Measurements from ENCODE around the gene NFASC.

Gene NFASC

DNA sequence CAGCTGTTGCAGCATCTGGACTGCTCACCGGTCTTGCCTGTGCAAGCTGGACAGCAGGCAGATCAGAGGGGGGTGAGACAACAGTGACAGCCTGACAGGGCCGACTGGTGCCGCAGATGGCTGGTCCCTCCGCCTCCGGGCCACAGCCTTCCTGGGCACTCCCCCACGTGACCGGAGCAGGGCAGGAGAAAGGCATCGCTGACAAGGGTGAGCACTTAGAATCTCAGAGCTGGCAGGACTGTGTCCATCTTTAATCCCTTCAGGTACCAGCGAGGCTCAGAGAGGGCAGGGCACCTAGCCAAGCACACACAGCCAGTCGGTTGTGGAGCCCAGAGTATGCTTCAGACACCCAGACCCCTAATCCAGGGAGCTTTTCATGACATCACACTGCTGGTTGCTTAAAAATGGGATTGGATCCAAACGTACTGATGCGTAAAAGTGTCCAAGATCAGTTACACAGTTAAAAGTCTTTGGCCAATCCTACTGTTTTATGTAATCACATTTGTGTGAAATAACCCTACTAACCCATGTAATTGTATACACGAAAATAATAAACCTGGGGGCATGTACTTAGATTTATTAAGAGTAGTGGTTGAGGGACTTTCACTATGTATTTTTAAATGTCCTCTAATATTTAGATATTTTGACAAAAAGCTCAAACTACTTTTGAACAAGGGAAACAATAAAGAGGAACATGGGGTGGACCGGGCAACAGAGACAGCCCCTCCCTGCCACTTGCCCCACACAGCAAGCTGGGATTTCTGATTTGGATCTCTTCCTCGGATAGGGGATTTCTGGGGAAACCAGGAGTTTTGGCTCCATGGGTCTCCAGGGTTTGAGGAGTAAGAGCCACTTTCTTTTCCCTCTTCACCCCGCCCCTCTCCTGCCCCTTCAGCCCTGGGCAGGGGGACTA lies 171.6 kb downstream of the NFASC start:
- DNase-seq (ENCODE audit: low spot score): no peak

DNA sequence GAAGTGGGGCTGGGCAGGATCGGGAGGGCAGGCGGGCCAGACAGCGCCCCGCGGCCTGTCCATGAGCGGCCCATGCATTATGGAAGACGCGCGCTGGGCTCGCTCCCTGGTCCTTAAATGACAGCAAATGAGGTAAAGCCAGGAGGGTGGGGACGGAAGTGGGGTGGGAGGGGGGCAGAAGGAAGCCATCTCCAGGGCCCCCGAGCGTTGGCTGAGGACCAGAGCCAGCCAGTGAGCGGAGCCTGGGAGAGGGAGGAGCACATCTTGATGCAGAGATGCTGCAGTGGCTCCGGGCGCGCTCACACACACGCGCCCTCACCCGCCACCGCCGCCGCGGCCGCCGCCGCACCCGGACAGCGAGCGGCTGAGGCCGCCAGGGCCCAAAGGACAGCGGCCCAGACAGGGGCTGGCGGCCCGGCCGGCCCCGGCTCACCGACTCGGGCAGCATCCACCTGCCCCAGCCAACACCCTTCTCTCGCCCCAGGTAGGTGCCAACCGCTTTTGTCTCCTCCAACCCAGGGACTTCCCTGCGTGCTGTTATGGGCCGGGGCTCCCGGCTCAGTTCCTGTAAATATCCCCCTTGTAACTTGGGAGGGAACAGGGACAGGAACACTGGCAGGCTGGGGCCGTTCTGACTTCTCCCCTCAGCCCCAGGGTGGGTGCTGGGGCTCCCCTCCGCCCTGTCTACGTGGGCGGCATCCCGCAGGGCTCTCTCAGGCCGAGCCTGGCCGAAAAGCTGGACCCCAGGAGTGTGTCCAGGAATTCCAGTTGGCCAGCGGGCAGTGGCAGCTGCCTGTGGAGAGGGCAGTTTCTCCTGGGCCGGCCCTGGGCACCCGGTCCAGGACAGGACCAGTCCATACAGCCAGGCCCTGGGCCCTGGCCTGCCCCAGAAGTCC lies 172.5 kb downstream of the NFASC start, which contains the start of gene CNTN2:
Gene CNTN2 (plus strand): TSS at position 302 of the 896 bp plus-strand sequence. CDS start 9,974 bp downstream, outside the sequence.
- peak; percentile 33 for DNase-seq (ENCODE audit: low spot score)

DNA sequence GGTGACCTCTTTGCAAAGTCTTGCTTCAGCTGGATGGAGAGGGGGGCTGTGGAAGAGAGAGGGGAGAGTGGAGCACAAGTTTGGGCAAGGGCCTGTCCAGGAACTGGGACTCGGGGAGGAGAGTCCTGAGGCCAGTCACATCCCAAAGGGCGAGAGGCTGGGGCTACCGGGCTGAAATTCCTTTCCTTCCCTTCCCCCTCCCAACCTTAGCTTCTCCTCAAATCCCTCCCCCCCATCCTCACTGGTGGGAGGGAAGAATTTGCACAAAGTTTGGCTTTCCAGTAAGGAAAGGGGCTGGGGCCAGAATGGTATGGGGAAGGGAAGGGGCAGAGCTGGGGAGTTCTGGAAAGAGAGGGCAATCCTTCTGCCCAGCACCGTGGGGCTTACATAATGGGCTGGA lies 173.2 kb downstream of the NFASC start:
- DNase-seq (ENCODE audit: low spot score): no peak

DNA sequence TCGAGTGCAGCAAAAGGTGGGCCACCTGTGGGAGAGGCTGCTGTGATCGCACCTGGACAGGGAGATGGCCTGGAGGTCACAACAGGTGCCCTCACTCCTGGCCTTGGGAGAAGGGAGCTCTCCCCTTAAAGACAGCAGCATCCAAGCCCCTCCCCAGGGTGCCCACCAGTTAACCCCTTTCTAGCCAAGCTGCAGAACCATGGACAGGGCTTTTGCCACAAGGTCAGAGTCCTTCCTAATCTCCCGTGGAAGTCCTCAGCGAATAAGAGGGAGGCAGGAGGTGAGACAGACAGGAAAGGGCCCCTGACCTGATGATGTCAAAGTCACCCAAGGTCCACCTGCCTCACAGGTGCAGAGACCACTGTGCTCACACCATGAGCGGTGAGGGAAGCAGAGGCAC lies 174.1 kb downstream of the NFASC start:
- no peak for DNase-seq (ENCODE audit: low spot score)

DNA sequence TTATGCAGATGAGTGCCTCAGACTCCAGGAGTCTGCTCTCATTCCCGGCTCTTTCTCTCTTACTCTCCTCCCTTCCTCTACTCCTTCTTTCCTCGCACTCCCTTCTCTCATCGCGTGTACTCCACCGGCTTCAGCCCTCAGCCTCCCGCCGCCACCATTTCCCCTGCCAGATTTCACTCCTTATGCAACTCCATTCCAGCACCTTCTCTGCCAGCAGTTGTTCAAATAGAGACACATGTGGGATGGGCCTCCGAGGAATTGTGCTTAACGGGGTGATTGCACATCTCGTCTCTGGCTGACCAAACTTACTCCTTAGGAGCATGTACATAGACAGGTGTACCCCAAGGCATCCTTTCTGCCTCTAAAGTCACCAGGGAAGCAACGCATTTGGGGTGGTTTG lies 174.5 kb downstream of the NFASC start:
- no peak for DNase-seq (ENCODE audit: low spot score)

DNA sequence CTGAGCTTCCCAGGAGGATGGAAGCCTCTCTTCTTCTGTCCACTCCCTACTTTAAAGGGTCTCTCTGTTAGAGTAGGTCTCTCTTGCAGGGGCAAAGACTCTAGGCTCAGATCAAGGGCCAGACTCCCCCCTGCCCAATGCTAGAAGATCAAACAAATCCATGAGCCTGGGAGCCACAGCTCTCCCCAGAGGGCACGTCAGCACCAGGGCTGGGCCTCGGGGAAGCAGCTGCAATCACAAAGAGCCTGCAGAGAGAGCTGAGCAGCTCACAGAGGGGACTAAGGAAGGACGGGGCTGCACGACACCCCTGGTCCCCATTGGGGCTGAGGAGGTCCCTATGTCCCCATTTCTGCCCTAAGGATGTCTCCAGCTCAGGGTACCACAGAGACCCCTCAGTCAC lies 176.2 kb downstream of the NFASC start:
- DNase-seq (ENCODE audit: low spot score): no peak

DNA sequence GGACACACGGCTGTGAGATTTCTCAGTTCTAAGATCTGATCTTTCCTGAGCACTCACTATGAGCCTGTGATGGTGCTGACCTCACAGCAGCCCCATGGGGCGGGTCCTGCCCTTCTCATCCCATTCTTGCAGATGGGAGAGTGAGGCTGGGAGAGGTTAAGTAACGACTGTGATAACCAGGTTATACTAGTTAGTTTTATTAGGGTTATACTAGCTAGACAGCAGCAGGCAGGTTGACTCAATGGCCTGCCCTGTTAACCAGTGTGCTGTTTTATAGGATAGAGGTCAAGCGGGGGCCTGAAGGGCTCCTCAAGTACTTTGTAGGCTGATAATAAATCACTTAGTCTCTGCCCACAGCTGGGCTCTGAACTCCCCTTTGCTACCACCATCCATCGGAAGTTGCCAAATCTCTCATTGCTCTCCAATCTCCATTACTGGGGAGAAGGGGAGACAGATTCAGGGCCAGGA lies 177.1 kb downstream of the NFASC start:
- DNase-seq (ENCODE audit: low spot score): no peak

DNA sequence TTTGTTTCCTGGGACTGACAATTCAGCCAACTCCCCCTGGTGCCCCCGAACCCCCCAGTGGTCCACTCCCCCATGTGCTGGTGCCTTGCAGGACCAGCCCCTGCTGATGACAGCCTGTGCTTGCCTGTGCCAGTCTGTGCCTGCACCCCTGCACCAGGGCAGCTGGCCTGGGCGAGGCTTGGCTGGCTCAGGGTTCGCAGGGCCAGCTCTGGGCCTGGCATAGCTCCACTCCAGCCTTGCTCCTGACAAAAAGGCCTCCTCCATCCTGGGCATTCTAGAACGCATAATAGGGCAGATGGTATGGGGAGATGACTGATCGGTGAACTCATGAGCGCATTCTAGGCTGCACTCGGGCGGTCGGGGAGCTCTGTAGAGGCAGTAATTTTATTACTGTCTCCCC lies 177.7 kb downstream of the NFASC start:
- DNase-seq (ENCODE audit: low spot score): no peak

DNA sequence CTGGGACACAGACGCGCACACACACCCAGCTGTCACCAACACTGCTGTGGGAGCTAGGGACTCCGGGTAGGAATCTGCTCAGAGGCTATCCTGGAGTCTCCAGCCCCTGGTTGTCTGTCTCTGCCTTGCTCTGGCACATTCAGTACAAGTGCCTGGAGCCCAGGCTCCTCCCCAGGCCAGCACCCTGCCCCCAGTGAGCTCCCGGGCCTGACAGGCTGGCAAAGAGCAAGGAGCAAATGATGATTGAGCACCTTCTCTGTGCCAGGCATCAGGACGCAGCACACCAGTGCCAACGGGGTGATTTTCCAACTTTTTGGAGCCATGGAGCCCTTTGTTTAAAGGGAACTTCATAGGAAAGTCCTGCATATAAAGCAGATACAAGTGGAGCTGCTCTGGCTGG lies 178.8 kb downstream of the NFASC start:
- DNase-seq (ENCODE audit: low spot score): no peak

DNA sequence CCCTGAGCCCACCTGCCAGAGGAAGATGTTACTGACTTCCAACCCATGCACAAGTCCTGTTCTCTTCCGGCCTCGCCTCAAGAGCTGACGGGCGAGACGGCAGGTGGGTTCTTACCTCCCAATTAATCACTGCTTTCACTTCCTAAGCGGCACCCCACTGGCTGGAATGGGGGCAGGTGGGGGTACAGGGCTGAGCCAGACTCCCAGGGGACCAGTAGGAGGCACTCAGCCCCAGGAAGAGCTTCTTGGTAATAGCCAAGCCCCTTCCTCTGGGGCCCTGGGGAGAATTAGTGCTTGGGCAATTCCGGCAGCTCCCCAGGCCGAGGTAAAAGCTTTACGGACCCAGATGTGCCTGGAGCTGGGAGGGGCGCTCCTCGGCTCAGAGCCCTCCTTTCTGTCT lies 182.0 kb downstream of the NFASC start:
- DNase-seq (ENCODE audit: low spot score): no peak

DNA sequence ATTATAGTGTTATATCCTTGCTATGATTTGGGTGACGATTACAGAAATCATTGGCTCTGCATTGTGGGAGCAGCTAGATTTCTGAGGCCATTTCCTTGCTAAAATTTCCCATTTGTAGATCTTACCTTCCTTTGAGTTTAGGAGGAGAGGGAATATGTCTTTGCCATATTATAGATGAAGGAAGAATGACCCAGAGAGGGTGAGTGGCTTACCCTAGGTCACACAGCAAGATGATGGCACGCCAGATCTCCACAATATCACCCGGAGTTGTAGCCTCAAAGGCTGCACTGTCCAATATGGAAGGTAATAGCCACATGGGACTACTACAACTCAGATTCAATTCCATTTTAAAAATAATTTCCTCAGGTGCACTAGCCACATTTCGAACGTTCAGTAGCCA lies 182.6 kb downstream of the NFASC start:
- DNase-seq (ENCODE audit: low spot score): no peak

DNA sequence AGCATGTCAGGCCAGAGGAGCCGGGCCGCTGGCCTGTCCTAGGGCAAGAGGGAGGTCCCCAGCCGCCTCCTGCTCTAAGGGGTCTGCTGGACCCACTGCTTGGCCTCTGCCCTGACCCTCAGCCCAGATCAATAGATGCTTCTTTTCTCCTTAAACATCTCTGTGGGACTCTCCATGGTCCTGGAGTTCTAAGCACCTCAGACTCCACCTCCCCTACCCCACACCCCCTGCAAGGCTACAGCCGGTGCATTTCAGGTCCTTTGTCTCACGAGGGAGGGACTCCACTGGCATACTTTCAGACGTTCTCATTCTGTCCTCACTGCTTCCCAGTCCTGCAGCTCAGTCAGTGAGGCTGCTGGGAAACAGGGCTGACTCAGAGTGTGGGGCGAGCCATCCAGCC lies 183.4 kb downstream of the NFASC start:
- no peak for DNase-seq (ENCODE audit: low spot score)

DNA sequence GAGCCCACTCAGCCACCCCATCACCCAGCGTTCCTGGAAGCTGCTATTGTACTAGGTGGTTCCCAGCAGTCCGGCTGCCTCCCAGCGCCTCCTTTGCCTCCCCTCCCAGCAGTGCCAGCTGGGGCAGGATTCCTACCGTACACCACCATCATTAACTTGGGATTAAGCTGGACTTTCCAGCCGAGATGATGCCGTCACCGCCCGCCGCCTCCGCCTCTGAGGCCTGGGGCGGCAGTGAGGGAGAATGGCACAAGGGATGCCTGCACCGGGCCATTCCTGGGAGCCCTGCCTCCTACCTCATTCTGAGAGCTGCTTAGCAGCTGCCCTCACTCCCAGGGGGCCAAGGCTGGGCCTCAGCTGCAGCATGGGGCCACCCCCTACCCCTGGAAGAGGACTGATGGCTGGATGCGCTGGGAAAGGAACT lies 185.5 kb downstream of the NFASC start:
- no peak for DNase-seq (ENCODE audit: low spot score)

DNA sequence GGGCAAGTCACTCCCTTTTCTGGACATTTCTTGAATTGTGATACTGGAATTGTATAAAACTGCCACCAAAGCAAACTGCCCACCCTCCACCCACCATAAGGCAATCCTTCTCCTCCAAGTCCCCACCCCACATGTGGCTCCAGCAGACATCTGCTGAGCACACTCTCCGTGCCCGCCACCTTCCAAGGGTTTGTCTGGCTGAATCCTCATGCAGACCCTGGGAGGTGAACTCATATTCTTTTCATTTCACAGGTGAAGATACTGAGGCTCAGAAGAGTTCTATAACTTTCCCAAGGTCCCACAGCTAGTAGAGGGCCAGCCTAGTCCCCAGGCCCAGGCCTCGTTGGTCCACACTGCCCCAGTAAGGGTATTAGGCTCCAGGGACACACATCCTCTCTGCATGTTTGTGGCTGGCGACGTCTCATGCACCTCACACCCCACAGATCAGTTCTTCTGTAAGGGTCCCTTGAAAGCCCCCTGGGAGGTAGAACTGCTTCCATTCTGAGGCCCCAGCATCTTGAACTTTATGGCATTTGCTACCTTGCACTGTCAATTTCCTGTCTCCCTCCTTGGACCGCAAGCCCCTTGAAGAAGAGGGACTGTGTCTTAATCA lies 186.4 kb downstream of the NFASC start:
- DNase-seq (ENCODE audit: low spot score): no peak

DNA sequence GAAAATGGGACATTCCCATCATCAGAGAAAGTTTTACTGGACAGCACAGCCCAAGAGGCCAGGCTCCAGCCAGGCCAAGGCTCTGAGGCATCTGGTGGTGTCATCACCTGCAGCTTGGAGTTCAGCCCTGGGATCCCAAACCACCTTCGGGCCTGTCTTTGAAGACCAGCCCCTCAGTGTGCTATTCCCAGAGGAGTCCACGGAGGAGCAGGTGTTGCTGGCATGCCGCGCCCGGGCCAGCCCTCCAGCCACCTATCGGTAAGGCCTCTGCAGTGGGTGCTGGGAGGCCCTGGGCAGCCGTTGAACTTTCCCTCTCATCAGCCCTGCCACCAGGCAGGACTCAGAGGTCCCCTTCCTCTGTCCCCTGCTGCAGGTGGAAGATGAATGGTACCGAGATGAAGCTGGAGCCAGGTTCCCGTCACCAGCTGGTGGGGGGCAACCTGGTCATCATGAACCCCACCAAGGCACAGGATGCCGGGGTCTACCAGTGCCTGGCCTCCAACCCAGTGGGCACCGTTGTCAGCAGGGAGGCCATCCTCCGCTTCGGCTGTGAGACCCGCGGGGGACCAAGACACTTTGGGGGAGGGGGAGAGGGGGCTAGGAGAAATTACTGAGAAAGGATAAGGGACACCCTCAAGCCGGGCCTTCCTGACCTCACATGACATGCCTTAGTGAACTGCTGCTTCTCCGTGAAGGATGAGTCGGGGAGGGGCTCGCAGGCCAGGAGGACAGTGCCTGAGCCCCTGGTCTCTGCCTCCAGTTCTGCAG lies 187.3 kb downstream of the NFASC start:
- no peak for DNase-seq (ENCODE audit: low spot score)

DNA sequence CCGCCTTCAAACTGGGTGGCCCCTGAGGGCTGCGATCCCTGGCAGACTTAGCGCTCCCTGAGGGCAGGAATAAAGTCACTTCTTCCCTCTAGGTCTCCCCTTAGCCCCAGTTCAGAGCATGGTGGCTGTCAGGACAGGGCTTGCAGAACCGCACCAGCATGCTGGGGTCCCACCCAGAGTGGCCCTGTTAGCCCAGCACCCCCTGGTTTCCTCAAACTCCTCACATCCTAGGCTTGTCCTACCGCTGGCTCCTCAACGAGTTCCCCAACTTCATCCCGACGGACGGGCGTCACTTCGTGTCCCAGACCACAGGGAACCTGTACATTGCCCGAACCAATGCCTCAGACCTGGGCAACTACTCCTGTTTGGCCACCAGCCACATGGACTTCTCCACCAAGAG lies 188.2 kb downstream of the NFASC start:
- no peak for DNase-seq (ENCODE audit: low spot score)

DNA sequence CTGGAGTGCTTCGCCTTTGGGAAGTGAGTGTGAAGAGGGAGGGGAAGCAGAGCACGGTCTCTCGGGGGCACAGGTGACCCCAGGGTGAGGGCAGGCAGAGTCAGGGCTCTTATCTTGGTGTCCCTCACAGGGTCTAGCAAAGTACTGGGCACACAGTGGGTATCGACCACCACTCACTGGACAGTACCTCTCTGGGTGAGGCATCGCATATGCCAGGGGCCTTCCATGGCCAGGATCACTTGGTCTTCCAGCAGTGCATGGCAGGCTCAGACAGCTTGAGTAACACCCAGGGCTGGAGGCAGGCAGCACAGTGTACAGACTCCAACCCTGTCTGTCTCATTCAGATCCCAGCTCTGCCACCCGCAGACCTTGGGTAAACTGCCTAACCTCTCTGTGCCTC lies 189.0 kb downstream of the NFASC start:
- DNase-seq (ENCODE audit: low spot score): no peak

DNA sequence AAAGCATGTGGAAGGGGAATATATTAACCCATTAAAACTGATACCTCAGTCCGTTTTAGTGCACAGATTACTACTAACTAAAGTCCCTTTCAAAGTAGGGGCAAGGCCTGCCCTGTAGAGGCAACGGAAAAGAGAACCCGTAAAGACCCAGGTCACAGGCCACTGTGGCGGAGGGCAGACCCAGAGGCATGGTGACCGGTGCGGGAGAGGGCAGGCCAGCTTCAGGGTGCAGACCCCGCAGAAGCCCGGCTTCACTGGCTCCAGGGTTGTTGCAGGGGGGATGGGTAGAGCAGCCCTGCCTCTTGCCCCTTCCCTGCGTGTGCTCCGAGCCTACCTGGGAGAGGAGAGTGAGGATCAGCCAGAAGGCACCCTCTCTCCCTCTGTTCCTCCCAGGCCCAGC lies 190.1 kb downstream of the NFASC start:
- no peak for DNase-seq (ENCODE audit: low spot score)

DNA sequence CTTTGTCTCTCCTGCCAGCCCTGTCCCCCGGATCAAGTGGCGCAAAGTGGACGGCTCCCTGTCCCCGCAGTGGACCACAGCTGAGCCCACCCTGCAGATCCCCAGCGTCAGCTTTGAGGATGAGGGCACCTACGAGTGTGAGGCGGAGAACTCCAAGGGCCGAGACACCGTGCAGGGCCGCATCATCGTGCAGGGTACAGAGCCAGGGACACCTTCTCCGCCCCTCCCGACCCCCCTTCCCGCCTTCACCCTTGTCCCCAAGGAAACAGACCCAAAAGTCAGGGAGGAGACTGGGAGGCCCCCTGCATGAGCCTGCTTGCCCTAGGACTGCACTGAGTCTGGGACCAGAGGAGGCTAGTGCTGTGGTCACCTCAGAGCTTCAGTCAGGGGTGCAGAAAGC lies 190.6 kb downstream of the NFASC start:
- no peak for DNase-seq (ENCODE audit: low spot score)

DNA sequence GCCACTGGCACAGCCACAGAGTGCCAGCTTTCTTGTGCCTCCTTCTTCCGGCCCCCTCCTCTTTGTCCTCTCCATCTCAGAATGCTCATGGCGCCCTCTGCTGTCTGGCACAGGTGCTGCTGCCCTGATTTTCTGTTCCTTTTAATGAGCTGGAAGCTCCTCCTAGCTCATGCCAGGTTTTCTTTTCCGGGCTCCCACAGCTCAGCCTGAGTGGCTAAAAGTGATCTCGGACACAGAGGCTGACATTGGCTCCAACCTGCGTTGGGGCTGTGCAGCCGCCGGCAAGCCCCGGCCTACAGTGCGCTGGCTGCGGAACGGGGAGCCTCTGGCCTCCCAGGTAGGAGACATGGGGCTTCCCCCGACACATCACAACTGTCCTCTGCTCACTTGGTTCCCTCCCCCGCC lies 191.0 kb downstream of the NFASC start:
- peak; percentile 89 for DNase-seq (ENCODE audit: low spot score)

DNA sequence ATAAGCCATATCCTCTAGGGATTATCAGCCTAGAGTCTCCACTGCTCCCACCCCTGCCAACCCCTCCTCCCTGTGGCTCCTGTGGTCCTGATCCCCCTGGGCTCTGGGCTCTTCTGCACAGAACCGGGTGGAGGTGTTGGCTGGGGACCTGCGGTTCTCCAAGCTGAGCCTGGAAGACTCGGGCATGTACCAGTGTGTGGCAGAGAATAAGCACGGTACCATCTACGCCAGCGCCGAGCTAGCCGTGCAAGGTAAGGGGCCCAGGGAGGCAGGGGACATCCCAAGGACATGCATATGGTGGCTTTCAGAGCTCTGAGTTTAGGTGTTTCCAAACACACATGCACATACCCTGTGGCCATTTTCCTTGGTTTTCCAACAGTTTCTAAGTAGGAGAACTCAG lies 191.7 kb downstream of the NFASC start:
- no peak for DNase-seq (ENCODE audit: low spot score)

DNA sequence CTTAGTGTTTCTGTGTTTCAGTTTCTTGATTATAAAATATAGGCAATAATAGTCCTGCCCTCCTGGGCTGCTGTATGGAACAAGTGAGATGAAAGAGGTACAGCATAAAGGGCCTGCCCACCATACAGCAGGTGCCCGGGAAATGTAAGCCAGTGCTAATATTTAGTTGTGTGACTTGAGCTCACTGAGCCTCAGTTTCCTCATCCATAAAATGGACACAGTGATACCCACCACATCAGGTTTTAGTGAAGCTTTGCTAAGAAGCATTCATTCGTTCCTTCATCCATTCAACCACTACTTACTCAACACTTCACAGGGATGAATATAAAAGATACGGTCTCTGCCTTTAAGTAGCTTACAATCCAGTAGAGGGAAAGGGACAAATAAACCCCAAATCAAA lies 192.2 kb downstream of the NFASC start:
- DNase-seq (ENCODE audit: low spot score): no peak

Measured in GM03348 (cell line).